ENCODE results near the gene ASPG.

Gene ASPG

DNA sequence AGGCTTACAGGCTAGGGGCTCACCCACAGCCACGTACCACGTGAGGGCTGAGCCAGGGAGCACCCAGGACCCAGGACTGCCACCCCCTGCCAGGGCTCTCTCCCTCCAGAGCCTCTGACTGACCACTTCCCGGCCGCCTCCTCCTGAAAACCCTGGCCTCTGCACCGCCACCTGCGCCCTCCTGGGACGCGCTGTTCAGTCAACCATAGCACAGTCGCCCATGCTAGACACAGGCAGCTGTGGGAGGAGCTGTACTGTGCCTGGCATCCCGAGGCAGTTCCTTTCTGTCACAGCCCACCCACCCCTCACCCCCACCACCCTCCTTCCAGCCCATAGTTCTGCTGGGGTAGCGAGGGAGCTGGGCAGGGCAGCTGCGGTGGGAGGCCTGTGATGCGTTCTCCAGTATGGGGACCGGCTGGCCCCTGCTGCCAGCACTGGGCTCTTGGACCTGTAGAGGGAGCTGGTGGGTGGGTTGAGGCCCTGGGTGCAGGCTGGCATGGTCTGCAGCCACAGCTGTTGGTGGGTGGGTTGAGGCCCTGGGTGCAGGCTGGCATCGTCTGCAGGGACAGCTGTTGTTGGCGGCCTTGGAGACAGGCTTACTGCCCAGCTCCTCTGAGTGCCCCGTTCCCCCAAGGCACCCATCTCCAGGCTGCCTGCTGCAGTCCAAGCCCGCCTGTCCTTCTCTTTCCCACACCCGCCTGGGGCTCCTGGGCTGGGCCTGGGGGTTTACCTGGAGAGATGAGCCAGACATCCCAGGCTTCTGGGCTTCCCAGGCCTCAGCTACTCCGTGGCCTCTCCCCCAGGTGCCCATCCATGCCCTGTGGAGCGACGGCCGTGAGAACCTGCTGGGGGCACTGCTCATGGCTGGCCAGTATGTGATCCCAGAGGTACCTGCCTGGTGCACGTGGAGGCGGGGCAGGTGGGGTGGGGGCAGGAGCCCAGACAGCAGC lies 11.5 kb downstream of the ASPG start:
- TF ChIP-seq CTCF (conservative IDR thresholded peaks at IDR 0.05; ENCODE audit: low read depth, low read length): peak; percentile 31
- no peak for DNase-seq (ENCODE audit: low read depth)
- H3K4me3 ChIP-seq (ENCODE audit: low read depth, low read length): no peak overlapping the region

DNA sequence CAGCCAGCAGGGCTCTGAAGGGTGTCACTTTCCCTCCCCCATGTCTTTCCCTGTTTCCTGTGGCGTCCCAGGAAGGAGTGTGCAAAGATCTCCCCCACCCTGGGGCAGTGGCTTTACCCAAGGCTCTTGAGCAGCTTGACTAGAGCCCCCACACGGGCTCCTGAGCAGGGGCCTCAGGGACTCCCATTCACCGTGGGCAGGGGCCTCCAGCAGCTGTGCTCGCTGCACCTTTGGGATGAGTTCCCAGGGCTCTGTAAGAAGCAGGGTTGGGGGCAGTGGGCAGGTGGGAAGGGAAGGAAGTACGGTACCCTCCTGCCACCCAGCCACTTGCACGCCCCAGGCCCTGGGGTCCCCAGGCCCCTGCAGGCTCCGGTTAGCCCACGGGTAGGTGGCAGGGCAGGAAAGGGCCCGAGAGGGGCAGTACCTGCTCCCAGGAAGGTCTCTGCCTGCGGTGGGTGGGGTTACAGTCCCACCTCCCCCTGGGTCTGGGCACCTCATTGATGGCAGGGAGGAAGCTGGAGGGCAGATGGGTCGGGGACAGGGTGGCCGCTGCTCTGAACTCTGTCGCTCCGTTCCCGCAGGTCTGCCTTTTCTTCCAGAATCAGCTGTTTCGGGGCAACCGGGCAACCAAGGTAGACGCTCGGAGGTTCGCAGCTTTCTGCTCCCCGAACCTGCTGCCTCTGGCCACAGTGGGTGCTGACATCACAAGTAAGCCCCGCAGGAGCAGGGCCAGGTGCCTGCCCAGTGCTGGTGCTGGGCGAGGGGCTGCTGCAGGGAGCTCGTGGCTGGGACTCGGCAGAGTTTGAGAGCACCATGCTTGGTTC lies 13.0 kb downstream of the ASPG start:
- no peak overlapping the region for H3K4me3 ChIP-seq (ENCODE audit: low read depth, low read length)
- TF ChIP-seq CTCF (conservative IDR thresholded peaks at IDR 0.05; ENCODE audit: low read depth, low read length): no peak
- DNase-seq (ENCODE audit: low read depth): no peak

GRCh38 chr14:104099096-104100041 lies 13.9 kb downstream of the ASPG start:
- TF ChIP-seq CTCF (conservative IDR thresholded peaks at IDR 0.05; ENCODE audit: low read depth, low read length): no peak
- no peak overlapping the region for H3K4me3 ChIP-seq (ENCODE audit: low read depth, low read length)

GRCh38 chr14:104100171-104101085 lies 14.9 kb downstream of the ASPG start:
- no peak for TF ChIP-seq CTCF (conservative IDR thresholded peaks at IDR 0.05; ENCODE audit: low read depth, low read length)
- H3K4me3 ChIP-seq (ENCODE audit: low read depth, low read length): no peak overlapping the region
- no peak for DNase-seq (ENCODE audit: low read depth)

More at GRCh38 chr14:104099096-104100041, 13.9 kb downstream of the ASPG start:
- no peak for DNase-seq (ENCODE audit: low read depth)

GRCh38 chr14:104101086-104101621 lies 15.7 kb downstream of the ASPG start:
- no peak for TF ChIP-seq CTCF (conservative IDR thresholded peaks at IDR 0.05; ENCODE audit: low read depth, low read length)
- no peak for DNase-seq (ENCODE audit: low read depth)
- H3K4me3 ChIP-seq (ENCODE audit: low read depth, low read length): no peak overlapping the region

All from choroid plexus epithelial cell (primary cell).